GM21390 (cell line): Measurements from ENCODE around the gene CTSV.
A peak's percentile ranks its signal among the peaks of the same experiment; 100 is the strongest.
"Not testable (repeated sequence)": the region's sequence is repeated elsewhere in the genome, so short reads cannot be mapped to it uniquely, and the experiment has no call there.

Experiments
- ATAC-seq: cut with Tn5 transposase; IDR thresholded peaks from one replicate; pipeline ENCODE4 v1.9.1; 2021; ENCODE audit not compliant: unreplicated experiment

CTSV gene

GRCh38 chr9:97045300-97045699 lies 6.4 kb upstream of the CTSV start:
- ATAC-seq = no peak

DNA sequence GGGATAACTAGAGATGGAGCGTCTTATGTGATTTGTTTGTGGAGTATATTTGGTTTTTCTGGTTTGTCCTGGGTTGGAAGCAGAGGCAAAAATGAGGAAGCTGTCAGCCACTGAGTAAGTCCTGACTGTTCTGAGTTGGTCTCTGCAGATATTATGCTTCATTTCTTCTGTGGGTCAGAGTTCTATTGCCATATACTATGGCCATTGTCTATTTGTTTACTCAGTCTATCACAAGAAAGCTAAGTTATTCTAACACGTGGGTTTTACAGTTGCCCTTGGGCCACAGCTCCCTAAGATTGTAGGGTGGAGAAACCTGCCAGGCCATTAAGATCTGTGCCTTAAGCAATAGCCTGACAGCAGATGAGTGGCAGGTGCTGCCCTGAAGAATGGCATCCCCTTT lies 3.0 kb upstream of the CTSV start:
- no peak for ATAC-seq

DNA sequence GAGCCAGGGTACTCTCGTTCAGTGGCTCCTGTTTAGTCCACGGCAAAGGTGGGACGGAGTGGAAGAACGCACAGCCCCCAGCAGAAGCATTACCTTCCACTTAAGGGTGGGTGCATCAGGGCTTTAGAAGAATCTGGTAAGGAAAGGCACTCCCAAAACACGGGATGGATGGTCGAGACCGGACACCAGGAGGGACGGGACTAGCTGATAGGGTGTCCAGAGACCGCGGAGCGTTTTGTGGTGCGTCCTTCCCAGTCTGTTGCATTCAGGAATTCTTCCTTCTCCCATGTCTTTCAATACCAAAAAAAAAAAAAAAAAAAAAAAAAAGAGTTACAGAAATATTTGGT lies 545 bp upstream of the CTSV start:
- ATAC-seq = no peak

DNA sequence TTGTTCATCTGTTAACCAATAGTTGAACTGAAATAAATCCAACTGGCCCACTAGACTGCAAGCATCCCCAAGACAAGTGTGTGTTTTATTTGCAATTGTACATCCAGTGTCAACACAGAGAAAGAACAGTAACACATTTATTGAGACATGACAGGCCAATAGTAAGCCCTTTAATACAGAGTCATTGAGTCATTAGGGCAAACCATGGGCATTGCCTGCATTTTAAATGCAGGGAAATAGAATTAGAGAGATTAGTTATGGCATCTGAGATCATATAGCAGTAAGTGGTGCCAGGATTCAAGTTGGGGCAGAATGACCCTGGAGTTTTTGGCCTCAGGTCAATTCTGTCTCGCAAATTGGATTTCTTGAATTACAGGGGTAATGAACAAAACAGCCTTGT lies 15.4 kb downstream of the CTSV start:
- not testable (repeated sequence) for ATAC-seq

DNA sequence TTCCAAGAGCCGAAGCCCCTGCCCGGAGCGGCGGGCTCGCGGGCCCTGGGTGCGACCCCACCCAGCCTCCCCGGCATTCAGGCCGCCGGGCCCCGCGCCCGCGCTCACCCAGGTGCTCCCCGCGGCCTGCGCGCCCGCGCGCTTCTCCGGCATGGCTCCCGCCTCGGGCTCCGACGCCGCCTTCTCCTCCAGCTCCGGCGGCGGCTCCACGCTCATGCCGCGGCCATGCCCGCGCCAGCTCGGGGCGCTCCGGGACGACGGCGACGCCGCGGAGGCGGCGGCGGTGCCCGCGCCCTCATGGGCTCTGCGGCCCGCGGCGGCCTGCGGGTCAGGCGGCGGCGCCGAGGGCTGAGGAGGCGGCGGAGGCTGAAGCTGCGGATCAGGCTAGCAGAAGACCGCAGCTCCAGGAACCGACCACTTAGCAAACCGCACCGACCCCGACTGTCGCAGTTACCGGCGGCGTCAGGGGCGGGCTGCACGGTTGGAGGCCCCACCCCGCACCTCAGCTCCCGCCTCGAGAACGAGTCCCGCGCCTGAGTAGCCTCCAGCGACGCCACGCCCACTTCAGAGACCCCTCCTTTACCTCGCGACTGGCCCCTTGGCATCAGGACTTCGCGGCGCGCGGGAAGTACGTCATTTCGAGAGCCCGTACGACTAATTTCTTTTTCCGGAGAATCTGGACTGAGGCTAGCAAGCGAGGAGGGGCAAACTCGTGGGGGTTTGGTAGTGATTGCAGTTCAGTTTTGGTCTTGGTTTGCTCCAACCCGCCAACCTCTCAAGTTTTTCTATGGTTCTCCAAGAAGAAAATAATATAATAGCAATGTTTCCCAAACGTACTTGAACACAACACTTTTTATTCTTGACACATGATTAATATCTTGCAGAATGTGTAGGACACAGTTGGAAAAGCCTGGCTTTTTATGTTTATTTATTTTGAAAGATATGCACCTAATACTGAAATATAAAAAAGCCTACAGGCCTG lies 25.5 kb downstream of the CTSV start:
- ATAC-seq = peak; percentile 83

DNA sequence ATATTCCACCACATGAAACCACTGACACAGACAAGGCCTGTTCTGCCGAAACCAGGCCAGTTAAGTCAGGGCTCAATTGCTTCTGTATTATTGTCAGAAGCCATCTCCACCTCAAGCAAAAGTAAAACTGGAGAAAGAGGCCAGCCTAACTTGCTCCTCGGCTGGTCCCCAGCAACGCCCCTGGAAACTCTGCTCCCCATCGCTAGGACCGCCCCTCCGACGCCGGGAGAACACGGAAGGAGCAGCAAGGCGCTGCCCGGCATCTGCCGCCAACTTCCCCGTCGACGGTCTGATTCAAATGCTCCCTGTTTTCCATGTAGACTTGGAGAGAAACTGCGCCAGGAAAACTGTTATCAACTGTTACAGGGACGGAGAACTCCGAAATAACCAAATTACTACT lies 26.3 kb downstream of the CTSV start:
- peak; percentile 67 for ATAC-seq

- ATAC-seq = not testable (repeated sequence)
Measured at GRCh38 chr9:97002195-97002594, 36.7 kb downstream of the CTSV start.

DNA sequence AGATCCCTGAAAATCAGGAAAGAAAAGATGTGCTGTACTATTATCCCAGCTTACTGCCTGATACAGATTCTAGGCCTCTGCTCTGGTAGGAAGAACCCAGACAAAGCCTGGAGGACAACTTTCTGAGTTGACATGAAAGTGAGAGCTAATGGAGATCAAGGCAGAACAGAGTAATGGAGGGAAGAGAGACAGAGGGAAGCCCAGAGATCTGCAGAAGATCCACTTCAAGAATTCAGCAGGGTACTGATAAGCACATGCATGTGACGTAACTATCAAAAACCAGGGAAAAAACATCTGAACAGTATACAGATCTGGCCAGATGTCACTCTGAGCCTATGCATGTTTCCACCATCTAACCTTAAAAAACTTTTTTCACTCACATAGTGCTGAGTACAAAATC lies 37.6 kb downstream of the CTSV start:
- ATAC-seq = not testable (repeated sequence)

DNA sequence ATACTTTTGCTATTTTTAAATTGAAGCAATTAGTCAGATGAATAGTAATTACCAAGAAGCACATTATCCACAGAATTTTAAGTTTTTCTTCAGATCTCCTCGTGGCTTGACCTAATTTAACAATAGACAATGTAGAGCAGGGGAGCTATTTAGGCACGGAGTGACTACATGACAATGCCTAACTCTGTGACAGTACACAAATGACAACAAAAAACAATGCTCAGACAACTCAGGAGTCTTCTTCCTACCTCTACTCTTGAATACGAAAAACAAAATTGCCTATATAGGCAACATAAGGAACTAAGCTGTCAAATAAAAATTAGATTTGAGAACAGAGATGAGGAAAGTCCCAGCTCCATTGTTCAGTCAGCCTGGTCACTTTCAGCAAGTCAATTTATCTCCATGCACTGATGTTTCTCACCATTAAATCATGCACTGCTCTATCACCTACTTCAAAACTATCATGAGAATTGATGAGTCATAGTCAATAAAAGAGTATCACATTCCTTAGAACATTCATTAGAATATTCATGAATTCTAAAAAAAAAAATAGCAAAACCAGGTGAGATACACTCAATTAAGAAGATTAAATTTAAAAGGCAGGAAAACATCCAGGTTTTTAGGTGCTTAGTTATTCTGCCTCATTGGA lies 38.7 kb downstream of the CTSV start:
- ATAC-seq = not testable (repeated sequence)

- ATAC-seq = not testable (repeated sequence)
Measured at GRCh38 chr9:96999733-97000132, 39.2 kb downstream of the CTSV start.

GRCh38 chr9:96997009-96997701 lies 41.8 kb downstream of the CTSV start:
- not testable (repeated sequence) for ATAC-seq

- ATAC-seq = not testable (repeated sequence)
Measured at GRCh38 chr9:96994531-96995016, 44.4 kb downstream of the CTSV start.

DNA sequence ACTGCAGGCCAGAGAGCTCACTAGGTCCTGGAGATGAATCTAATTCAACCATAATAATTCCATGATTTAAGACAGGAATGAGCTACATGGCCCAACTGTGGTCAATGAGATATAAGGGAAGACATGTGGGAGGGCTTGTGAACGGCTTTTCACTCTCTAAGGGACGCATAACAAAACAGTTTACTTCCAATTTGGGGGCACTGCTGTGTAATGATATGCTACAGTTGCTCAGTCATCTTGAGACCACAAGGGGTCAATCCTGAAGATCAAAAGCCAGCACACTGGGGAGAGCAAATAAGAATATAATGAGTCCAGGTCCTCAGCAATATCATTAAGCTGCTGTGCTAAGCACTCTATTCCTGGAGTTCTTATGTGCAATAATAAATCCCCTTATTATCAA lies 46.6 kb downstream of the CTSV start:
- ATAC-seq = not testable (repeated sequence)

- not testable (repeated sequence) for ATAC-seq
Measured at GRCh38 chr9:96989747-96990318, 49.1 kb downstream of the CTSV start.

GRCh38 chr9:96984887-96985286 lies 54.1 kb downstream of the CTSV start:
- ATAC-seq = not testable (repeated sequence)

DNA sequence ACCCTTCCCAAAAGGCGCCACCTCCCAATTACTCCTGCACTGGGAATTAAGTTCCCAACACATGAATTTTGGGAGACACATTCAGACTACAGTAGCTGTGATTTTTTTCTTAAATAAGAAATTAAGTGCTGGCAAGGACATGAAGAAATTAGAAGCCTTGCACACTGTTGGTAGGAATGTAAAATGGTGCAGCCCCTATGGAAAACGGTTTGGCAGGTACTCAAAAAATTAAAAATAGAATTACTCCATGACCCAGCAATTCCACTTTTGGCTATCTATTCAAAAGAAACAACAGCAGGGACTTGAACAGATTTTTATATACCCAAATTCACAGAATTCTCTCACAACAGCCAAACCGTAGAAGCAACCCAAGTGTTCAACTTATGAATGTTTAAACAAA lies 54.8 kb downstream of the CTSV start:
- ATAC-seq = not testable (repeated sequence)

- not testable (repeated sequence) for ATAC-seq
Measured at GRCh38 chr9:96983496-96984122, 55.3 kb downstream of the CTSV start.
